Type B pancreatic cell (in vitro differentiated cells): ENCODE data around the gene TBC1D2. TPM values are rescaled to one million over a fixed set of nuclear protein-coding genes. Genes with fewer than 3 reads are reported as not detected.
A peak's percentile ranks its signal among the peaks of the same experiment; 100 is the strongest.

Source experiments
- DNase-seq: peaks from one replicate; pipeline ENCODE4 v3.0.0; 2021; ENCODE audit warnings: mixed read lengths; ENCODE audit not compliant: unreplicated experiment; ENCODE audit errors: extremely low spot score
- H3K27ac Mint-ChIP-seq: 2 replicates; pipeline ENCODE4 v1.8.0; 2021; ENCODE audit warnings: mild to moderate bottlenecking, mixed read lengths
- H3K27me3 Mint-ChIP-seq: 2 replicates; pipeline ENCODE4 v1.8.0; 2021; ENCODE audit warnings: mixed read lengths
- H3K36me3 Mint-ChIP-seq: 2 replicates; pipeline ENCODE4 v1.8.0; 2021; ENCODE audit warnings: mixed read lengths
- H3K4me1 Mint-ChIP-seq: one replicate; pipeline ENCODE4 v1.8.0; 2021; ENCODE audit warnings: mixed read lengths; ENCODE audit not compliant: unreplicated experiment
- H3K4me3 Mint-ChIP-seq: 2 replicates; pipeline ENCODE4 v1.8.0; 2021; ENCODE audit warnings: mild to moderate bottlenecking, mixed read lengths
- H3K9me3 Mint-ChIP-seq: 2 replicates; pipeline ENCODE4 v1.8.0; 2021; ENCODE audit warnings: mixed read lengths
- CTCF ChIP-seq: fragments of 200-600 bp; sonication (generic); conservative IDR thresholded peaks from 2 replicates; pipeline ENCODE4 v1.5.0; 2021; ENCODE audit warnings: antibody characterized with exemption, mild to moderate bottlenecking
- total RNA-seq: library from RNA; stranded (reverse); gene quantifications from 2 replicates; pipeline ENCODE4 v1.2.1, GENCODE V29; 2021; ENCODE audit warnings: low replicate concordance

TBC1D2 gene
- total RNA-seq, 1 donor from 2014 or later, result 9.4 TPM

GRCh38 chr9:98230304-98230703 is 25.1 kb downstream of the TBC1D2 start:
- peak overlapping the region; percentile 58 for H3K27ac Mint-ChIP-seq
- TF ChIP-seq CTCF, result no peak

GRCh38 chr9:98229620-98230019 is 25.8 kb downstream of the TBC1D2 start:
- no peak overlapping the region for H3K4me3 Mint-ChIP-seq
- TF ChIP-seq CTCF, result no peak
- H3K27me3 Mint-ChIP-seq, result no peaks in the 10 kb centered on the region
- DNase-seq, result no peak
- peak overlapping the region; percentile 58 for H3K27ac Mint-ChIP-seq
- H3K36me3 Mint-ChIP-seq, result peaks cover 3% of the 10 kb centered on the region
- no peaks in the 10 kb centered on the region for H3K9me3 Mint-ChIP-seq
- peaks cover 15% of the 10 kb centered on the region for H3K4me1 Mint-ChIP-seq

More at GRCh38 chr9:98230304-98230703, 25.1 kb downstream of the TBC1D2 start:
- no peak overlapping the region for H3K4me3 Mint-ChIP-seq
- H3K36me3 Mint-ChIP-seq, result peaks cover 3% of the 10 kb centered on the region
- H3K4me1 Mint-ChIP-seq, result peaks cover 15% of the 10 kb centered on the region
- no peaks in the 10 kb centered on the region for H3K9me3 Mint-ChIP-seq
- DNase-seq, result no peak
- no peaks in the 10 kb centered on the region for H3K27me3 Mint-ChIP-seq

- Mint-ChIP-seq H3K9me3 (no peaks in the 10 kb centered on the region), H3K27ac (peak overlapping the region; percentile 58), H3K27me3 (no peaks in the 10 kb centered on the region), H3K36me3 (peaks cover 3% of the 10 kb centered on the region), H3K4me3 (no peak overlapping the region), H3K4me1 (peaks cover 15% of the 10 kb centered on the region)
- no peak for DNase-seq
- no peak for TF ChIP-seq CTCF
These were observed 26.4 kb downstream of the TBC1D2 start for GRCh38 chr9:98229090-98229395.

GRCh38 chr9:98228392-98229089 is 26.9 kb downstream of the TBC1D2 start:
- H3K27me3 Mint-ChIP-seq, result no peaks in the 10 kb centered on the region
- no peaks in the 10 kb centered on the region for H3K9me3 Mint-ChIP-seq
- H3K4me3 Mint-ChIP-seq, result peak overlapping the region; percentile 12
- H3K36me3 Mint-ChIP-seq, result peaks cover 3% of the 10 kb centered on the region
- peak overlapping the region; percentile 66 for H3K27ac Mint-ChIP-seq
- no peak for DNase-seq
- H3K4me1 Mint-ChIP-seq, result peaks cover 15% of the 10 kb centered on the region
- no peak for TF ChIP-seq CTCF

GRCh38 chr9:98227883-98228282 is 27.6 kb downstream of the TBC1D2 start:
- peaks cover 19% of the 10 kb centered on the region for H3K4me1 Mint-ChIP-seq
- no peaks in the 10 kb centered on the region for H3K9me3 Mint-ChIP-seq
- peak overlapping the region; percentile 66 for H3K27ac Mint-ChIP-seq
- DNase-seq, result no peak
- no peaks in the 10 kb centered on the region for H3K27me3 Mint-ChIP-seq
- peaks cover 7% of the 10 kb centered on the region for H3K36me3 Mint-ChIP-seq
- no peak for TF ChIP-seq CTCF
- no peak overlapping the region for H3K4me3 Mint-ChIP-seq
